ENCODE data around the gene ILDR1. TPM values are rescaled to one million over a fixed set of nuclear protein-coding genes. Genes with fewer than 3 reads are reported as not detected.
A peak's percentile ranks its signal among the peaks of the same experiment; 100 is the strongest.

The ILDR1 gene
- total RNA-seq, 1 donor from 2014 or later, result not detected

GRCh38 chr3:121998611-121999473, 23.2 kb downstream of the ILDR1 start:
- no peak overlapping the region for H3K27ac Mint-ChIP-seq (ENCODE audit: unreplicated experiment)
- H3K9me3 Mint-ChIP-seq, result no peaks in the 10 kb centered on the region
- no peak for TF ChIP-seq CTCF (conservative IDR thresholded peaks at IDR 0.05)
- no peaks in the 10 kb centered on the region for H3K36me3 Mint-ChIP-seq (ENCODE audit: low read depth)
- no peaks in the 10 kb centered on the region for H3K4me1 Mint-ChIP-seq
- H3K27me3 Mint-ChIP-seq (ENCODE audit: low read depth), result no peaks in the 10 kb centered on the region
- H3K4me3 Mint-ChIP-seq, result no peak overlapping the region
- DNase-seq (ENCODE audit: low read depth, low spot score), result no peak

- no peak overlapping the region for H3K4me3 Mint-ChIP-seq
- no peaks in the 10 kb centered on the region for H3K4me1 Mint-ChIP-seq
- no peak for DNase-seq (ENCODE audit: low read depth, low spot score)
- H3K27ac Mint-ChIP-seq (ENCODE audit: unreplicated experiment), result peak overlapping the region; percentile 14
- no peak for TF ChIP-seq CTCF (conservative IDR thresholded peaks at IDR 0.05)
- no peaks in the 10 kb centered on the region for H3K27me3 Mint-ChIP-seq (ENCODE audit: low read depth)
- no peaks in the 10 kb centered on the region for H3K9me3 Mint-ChIP-seq
- H3K36me3 Mint-ChIP-seq (ENCODE audit: low read depth), result no peaks in the 10 kb centered on the region
These were observed 23.9 kb downstream of the ILDR1 start for GRCh38 chr3:121998030-121998580.

GRCh38 chr3:121997372-121997771, 24.7 kb downstream of the ILDR1 start:
- Mint-ChIP-seq H3K36me3 (ENCODE audit: low read depth) (no peaks in the 10 kb centered on the region), H3K4me3 (no peak overlapping the region), H3K27ac (ENCODE audit: unreplicated experiment) (no peak overlapping the region), H3K9me3 (no peaks in the 10 kb centered on the region), H3K27me3 (ENCODE audit: low read depth) (no peaks in the 10 kb centered on the region), H3K4me1 (no peaks in the 10 kb centered on the region)
- TF ChIP-seq CTCF (conservative IDR thresholded peaks at IDR 0.05), result no peak
- no peak for DNase-seq (ENCODE audit: low read depth, low spot score)

- no peak overlapping the region for H3K4me3 Mint-ChIP-seq
- TF ChIP-seq CTCF (conservative IDR thresholded peaks at IDR 0.05), result no peak
- no peaks in the 10 kb centered on the region for H3K9me3 Mint-ChIP-seq
- H3K4me1 Mint-ChIP-seq, result no peaks in the 10 kb centered on the region
- H3K27ac Mint-ChIP-seq (ENCODE audit: unreplicated experiment), result no peak overlapping the region
- no peaks in the 10 kb centered on the region for H3K36me3 Mint-ChIP-seq (ENCODE audit: low read depth)
- DNase-seq (ENCODE audit: low read depth, low spot score), result no peak
- no peaks in the 10 kb centered on the region for H3K27me3 Mint-ChIP-seq (ENCODE audit: low read depth)
These were observed 25.6 kb downstream of the ILDR1 start for GRCh38 chr3:121996441-121996840.

- Mint-ChIP-seq H3K4me1 (no peaks in the 10 kb centered on the region), H3K4me3 (no peak overlapping the region), H3K9me3 (no peaks in the 10 kb centered on the region), H3K27me3 (ENCODE audit: low read depth) (no peaks in the 10 kb centered on the region), H3K27ac (ENCODE audit: unreplicated experiment) (no peak overlapping the region), H3K36me3 (ENCODE audit: low read depth) (no peaks in the 10 kb centered on the region)
- TF ChIP-seq CTCF (conservative IDR thresholded peaks at IDR 0.05), result peak; percentile 66
- peak; percentile 4 for DNase-seq (ENCODE audit: low read depth, low spot score)
These were observed 26.6 kb downstream of the ILDR1 start for GRCh38 chr3:121995161-121996137.

Data from neural crest cell (in vitro differentiated cells).